B cell (primary cell): Measurements from ENCODE around the gene PPP4C.

Experiments used
- EZH2 ChIP-seq: IDR thresholded peaks from 2 replicates; pipeline ENCODE4 v1.6.1; 2012; ENCODE audit warnings: borderline replicate concordance, low read depth, mild to moderate bottlenecking, moderate library complexity, low read length; ENCODE audit not compliant: insufficient read depth, poor library complexity, severe bottlenecking
- TF ChIP-seq, protein P1 (sequence below): fragments of 200-600 bp; IDR thresholded peaks from one replicate; pipeline ENCODE4 v1.8.0; 2022; ENCODE audit warnings: antibody characterized with exemption, mild to moderate bottlenecking

DNA sequence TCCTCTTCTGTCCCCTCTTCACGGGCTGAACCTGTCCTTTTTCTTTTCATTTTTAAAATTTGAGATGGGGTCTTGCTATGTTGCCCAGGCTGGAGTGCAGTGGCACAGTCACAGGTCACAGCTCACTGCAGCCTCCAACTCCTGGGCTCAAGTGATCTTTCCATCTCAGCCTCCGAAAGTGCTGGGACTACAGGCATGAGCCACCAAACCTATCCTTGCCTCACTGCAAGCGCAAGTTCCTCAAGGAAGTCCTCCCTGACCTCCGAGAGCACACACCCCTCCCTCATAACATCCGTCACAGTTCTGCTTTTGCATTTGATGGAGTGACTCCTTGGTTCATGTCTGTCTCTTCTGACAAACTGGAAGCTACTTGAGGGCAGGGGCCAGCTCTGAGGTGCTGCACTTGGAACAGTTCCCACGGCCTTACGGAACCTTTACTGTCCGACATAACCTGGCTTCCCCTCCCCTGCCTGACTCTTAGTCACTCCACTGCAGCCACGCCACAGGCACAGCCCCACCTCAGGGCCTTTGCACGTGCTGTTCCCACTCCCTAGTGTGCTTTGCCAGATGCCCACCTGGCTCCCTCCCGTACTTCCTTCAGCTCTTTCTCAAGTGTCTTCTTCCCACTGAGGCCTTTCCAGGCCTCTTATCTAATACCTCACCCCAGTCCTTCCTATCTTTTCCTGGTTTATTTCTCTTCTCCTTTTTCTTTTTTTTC lies 11.5 kb downstream of the PPP4C start:
- TF ChIP-seq, protein P1, sequence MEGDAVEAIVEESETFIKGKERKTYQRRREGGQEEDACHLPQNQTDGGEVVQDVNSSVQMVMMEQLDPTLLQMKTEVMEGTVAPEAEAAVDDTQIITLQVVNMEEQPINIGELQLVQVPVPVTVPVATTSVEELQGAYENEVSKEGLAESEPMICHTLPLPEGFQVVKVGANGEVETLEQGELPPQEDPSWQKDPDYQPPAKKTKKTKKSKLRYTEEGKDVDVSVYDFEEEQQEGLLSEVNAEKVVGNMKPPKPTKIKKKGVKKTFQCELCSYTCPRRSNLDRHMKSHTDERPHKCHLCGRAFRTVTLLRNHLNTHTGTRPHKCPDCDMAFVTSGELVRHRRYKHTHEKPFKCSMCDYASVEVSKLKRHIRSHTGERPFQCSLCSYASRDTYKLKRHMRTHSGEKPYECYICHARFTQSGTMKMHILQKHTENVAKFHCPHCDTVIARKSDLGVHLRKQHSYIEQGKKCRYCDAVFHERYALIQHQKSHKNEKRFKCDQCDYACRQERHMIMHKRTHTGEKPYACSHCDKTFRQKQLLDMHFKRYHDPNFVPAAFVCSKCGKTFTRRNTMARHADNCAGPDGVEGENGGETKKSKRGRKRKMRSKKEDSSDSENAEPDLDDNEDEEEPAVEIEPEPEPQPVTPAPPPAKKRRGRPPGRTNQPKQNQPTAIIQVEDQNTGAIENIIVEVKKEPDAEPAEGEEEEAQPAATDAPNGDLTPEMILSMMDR = no peak
- TF ChIP-seq EZH2 = no peak
